ENCODE data around the gene CPNE2. TPM values are rescaled to one million over a fixed set of nuclear protein-coding genes. Genes with fewer than 3 reads are reported as not detected.
"Not testable (repeated sequence)": the region's sequence is repeated elsewhere in the genome, so short reads cannot be mapped to it uniquely, and the experiment has no call there.

CPNE2 gene
- total RNA-seq, 1 donor from 2014 or later = 3.4 TPM

GRCh38 chr16:57094911-57095310 is 2.5 kb downstream of the CPNE2 start:
- no peak overlapping the region for H3K27ac Mint-ChIP-seq (ENCODE audit: unreplicated experiment)
- peaks cover 14% of the 10 kb centered on the region for H3K27me3 Mint-ChIP-seq (ENCODE audit: unreplicated experiment)
- TF ChIP-seq CTCF (IDR thresholded peaks at IDR 0.05; ENCODE audit: partially characterized antibody, unreplicated experiment) = no peak
- no peaks in the 10 kb centered on the region for H3K4me1 Mint-ChIP-seq (ENCODE audit: low read depth, unreplicated experiment)
- H3K9me3 Mint-ChIP-seq (ENCODE audit: unreplicated experiment) = peaks cover 2% of the 10 kb centered on the region
- no peak overlapping the region for H3K4me3 Mint-ChIP-seq (ENCODE audit: unreplicated experiment)
- no peak for DNase-seq
- H3K36me3 Mint-ChIP-seq (ENCODE audit: unreplicated experiment) = peaks cover 6% of the 10 kb centered on the region

GRCh38 chr16:57096192-57096591 is 3.8 kb downstream of the CPNE2 start:
- Mint-ChIP-seq H3K4me3 (ENCODE audit: unreplicated experiment) (no peak overlapping the region), H3K4me1 (ENCODE audit: low read depth, unreplicated experiment) (no peaks in the 10 kb centered on the region), H3K9me3 (ENCODE audit: unreplicated experiment) (peaks cover 4% of the 10 kb centered on the region), H3K27me3 (ENCODE audit: unreplicated experiment) (peaks cover 15% of the 10 kb centered on the region), H3K27ac (ENCODE audit: unreplicated experiment) (no peak overlapping the region), H3K36me3 (ENCODE audit: unreplicated experiment) (peaks cover under 1% of the 10 kb centered on the region)
- TF ChIP-seq CTCF (IDR thresholded peaks at IDR 0.05; ENCODE audit: partially characterized antibody, unreplicated experiment) = no peak
- DNase-seq = no peak

GRCh38 chr16:57096793-57097192 is 4.4 kb downstream of the CPNE2 start:
- Mint-ChIP-seq H3K27me3 (ENCODE audit: unreplicated experiment) (peaks cover 12% of the 10 kb centered on the region), H3K27ac (ENCODE audit: unreplicated experiment) (no peak overlapping the region), H3K4me1 (ENCODE audit: low read depth, unreplicated experiment) (no peaks in the 10 kb centered on the region), H3K36me3 (ENCODE audit: unreplicated experiment) (no peaks in the 10 kb centered on the region), H3K9me3 (ENCODE audit: unreplicated experiment) (peaks cover 4% of the 10 kb centered on the region), H3K4me3 (ENCODE audit: unreplicated experiment) (no peak overlapping the region)
- TF ChIP-seq CTCF (IDR thresholded peaks at IDR 0.05; ENCODE audit: partially characterized antibody, unreplicated experiment) = no peak
- no peak for DNase-seq

- H3K27me3 Mint-ChIP-seq (ENCODE audit: unreplicated experiment) = peaks cover 11% of the 10 kb centered on the region
- no peaks in the 10 kb centered on the region for H3K36me3 Mint-ChIP-seq (ENCODE audit: unreplicated experiment)
- H3K4me3 Mint-ChIP-seq (ENCODE audit: unreplicated experiment) = no peak overlapping the region
- no peaks in the 10 kb centered on the region for H3K4me1 Mint-ChIP-seq (ENCODE audit: low read depth, unreplicated experiment)
- no peak for TF ChIP-seq CTCF (IDR thresholded peaks at IDR 0.05; ENCODE audit: partially characterized antibody, unreplicated experiment)
- DNase-seq = no peak
- H3K27ac Mint-ChIP-seq (ENCODE audit: unreplicated experiment) = no peak overlapping the region
- H3K9me3 Mint-ChIP-seq (ENCODE audit: unreplicated experiment) = peaks cover 4% of the 10 kb centered on the region
These were observed 5.9 kb downstream of the CPNE2 start for GRCh38 chr16:57098188-57098841.

GRCh38 chr16:57099965-57100364 is 7.6 kb downstream of the CPNE2 start:
- not testable (repeated sequence) for H3K4me3 Mint-ChIP-seq (ENCODE audit: unreplicated experiment); DNase-seq; H3K9me3 Mint-ChIP-seq (ENCODE audit: unreplicated experiment); H3K27ac Mint-ChIP-seq (ENCODE audit: unreplicated experiment); H3K36me3 Mint-ChIP-seq (ENCODE audit: unreplicated experiment); H3K4me1 Mint-ChIP-seq (ENCODE audit: low read depth, unreplicated experiment); H3K27me3 Mint-ChIP-seq (ENCODE audit: unreplicated experiment)
